Measurements from ENCODE around the gene PHOX2A.

DNA sequence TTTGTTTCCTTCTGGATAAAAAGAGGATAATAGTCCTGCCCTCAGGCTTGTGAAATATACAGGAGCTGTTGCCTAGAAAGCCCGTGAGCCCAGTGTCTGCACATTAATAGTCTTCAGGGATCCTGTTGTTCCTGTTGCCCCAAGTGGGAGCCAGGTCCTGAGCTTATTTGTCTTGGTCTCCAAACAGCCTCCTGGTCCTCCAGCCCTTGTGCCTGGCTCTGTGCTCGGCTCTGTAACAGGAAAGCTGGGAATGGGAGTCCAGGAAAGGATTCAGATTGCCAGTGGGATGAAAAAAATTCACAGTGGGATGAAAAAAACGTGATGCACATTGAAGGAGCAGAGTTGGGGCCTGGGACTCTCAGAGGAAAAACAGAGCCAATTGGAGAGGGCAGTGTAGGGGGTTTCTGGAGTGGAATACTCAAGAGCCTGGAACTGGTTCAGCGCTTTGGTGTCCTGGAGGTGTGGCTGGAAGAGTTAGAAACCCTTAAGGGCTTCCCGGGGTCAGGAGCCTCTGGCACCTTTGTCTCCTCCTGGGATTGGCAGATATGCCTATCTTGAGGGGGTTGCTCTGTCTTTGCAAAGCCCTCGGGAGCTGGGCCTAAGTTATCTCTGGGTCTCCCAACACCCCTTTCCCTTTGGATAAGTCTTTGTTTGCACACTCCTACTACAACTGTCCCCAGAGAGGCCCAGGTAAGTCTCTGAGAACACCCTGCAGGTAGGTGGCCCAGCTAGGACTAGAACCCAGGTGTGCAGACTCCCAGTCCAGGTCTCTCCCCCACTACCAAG, 21.7 kb downstream of the PHOX2A start:
- TF ChIP-seq, protein P1, sequence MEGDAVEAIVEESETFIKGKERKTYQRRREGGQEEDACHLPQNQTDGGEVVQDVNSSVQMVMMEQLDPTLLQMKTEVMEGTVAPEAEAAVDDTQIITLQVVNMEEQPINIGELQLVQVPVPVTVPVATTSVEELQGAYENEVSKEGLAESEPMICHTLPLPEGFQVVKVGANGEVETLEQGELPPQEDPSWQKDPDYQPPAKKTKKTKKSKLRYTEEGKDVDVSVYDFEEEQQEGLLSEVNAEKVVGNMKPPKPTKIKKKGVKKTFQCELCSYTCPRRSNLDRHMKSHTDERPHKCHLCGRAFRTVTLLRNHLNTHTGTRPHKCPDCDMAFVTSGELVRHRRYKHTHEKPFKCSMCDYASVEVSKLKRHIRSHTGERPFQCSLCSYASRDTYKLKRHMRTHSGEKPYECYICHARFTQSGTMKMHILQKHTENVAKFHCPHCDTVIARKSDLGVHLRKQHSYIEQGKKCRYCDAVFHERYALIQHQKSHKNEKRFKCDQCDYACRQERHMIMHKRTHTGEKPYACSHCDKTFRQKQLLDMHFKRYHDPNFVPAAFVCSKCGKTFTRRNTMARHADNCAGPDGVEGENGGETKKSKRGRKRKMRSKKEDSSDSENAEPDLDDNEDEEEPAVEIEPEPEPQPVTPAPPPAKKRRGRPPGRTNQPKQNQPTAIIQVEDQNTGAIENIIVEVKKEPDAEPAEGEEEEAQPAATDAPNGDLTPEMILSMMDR (IDR thresholded peaks at IDR 0.05 in 8 of 11, conservative IDR thresholded peaks at IDR 0.05 in 3 of 11), result no peak
- no peak for TF ChIP-seq POLR2A (IDR thresholded peaks at IDR 0.05)

All from spleen (tissue), 7 donors.